ENCODE results near the gene COPZ2.

DNA sequence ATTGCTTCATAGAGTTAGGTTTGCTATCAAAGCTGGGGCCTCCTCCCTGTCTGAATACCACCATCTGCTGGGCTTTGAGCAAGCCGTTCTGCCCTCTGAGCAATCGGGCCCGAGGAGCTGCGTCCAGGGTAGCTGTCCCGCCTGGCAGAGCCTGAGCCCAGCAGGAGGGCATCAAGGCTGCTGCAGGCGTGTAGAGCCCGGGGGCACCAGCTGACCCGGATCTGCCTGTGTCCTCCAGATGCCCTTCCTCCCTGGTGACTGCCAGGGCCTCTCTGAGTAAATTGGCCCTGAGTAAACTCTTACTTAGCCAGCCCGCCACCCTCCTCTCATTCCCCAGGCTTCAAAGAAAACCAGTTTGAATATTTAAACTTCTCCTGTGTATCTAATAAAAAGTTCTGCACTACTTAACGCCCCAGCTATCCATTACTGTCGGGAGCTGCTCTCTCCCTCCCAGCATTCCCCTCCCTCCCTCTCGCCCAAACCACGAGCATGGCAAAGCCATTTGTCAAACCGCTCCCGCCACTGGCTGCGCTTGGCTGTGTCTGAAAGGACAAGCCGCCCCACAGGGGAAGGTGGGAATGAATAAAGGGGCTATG, 50.3 kb downstream of the COPZ2 start:
- TF ChIP-seq, protein P1, sequence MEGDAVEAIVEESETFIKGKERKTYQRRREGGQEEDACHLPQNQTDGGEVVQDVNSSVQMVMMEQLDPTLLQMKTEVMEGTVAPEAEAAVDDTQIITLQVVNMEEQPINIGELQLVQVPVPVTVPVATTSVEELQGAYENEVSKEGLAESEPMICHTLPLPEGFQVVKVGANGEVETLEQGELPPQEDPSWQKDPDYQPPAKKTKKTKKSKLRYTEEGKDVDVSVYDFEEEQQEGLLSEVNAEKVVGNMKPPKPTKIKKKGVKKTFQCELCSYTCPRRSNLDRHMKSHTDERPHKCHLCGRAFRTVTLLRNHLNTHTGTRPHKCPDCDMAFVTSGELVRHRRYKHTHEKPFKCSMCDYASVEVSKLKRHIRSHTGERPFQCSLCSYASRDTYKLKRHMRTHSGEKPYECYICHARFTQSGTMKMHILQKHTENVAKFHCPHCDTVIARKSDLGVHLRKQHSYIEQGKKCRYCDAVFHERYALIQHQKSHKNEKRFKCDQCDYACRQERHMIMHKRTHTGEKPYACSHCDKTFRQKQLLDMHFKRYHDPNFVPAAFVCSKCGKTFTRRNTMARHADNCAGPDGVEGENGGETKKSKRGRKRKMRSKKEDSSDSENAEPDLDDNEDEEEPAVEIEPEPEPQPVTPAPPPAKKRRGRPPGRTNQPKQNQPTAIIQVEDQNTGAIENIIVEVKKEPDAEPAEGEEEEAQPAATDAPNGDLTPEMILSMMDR (conservative IDR thresholded peaks at IDR 0.05; ENCODE audit: low read depth, low read length) = no peak
- no peak for TF ChIP-seq EZH2 (IDR thresholded peaks at IDR 0.05; ENCODE audit: low read length, unreplicated experiment)
- TF ChIP-seq EZH2phosphoT487 (IDR thresholded peaks at IDR 0.05; ENCODE audit: borderline replicate concordance, low read length) = no peak
